Caco-2 (cell line): Measurements from ENCODE around the gene RBM18. TPM values are rescaled to one million over a fixed set of nuclear protein-coding genes. Genes with fewer than 3 reads are reported as not detected.
A peak's percentile ranks its signal among the peaks of the same experiment; 100 is the strongest.

Experiments used
- BruUV-seq: library from RNA; stranded (reverse); fragments of 400-500 nt; replicated peaks from 2 replicates; lab custom pipeline; 2021; lab: Mats Ljungman, UMichigan
- CTCF ChIA-PET: fragments of 300-600 bp; sonication (Branson Sonifier 250); formaldehyde crosslinking; loops from one replicate; lab custom pipeline; 2022; ENCODE audit warnings: antibody characterized with exemption; lab: Charles Lee
- POLR2A ChIA-PET: fragments of 300-600 bp; sonication (Branson Sonifier 250); formaldehyde crosslinking; loops from one replicate; lab custom pipeline; 2022; ENCODE audit warnings: antibody characterized with exemption; lab: Charles Lee
- DNase-seq, 2 experiments: peaks; one replicate each; pipeline versions ENCODE4 v3.0.0 to v3.0.0-alpha.2; 2020 to 2022
- H3K27me3 ChIP-seq: replicated peaks from 2 replicates; pipeline ENCODE4 v1.6.0; 2011; ENCODE audit warnings: low read length; ENCODE audit not compliant: control insufficient read depth, insufficient read depth
- H3K36me3 ChIP-seq: 2 replicates; pipeline ENCODE4 v1.5.1; 2011; ENCODE audit warnings: low read length; ENCODE audit not compliant: control insufficient read depth, insufficient read depth
- H3K4me1 ChIP-seq: fragments of 250-450 bp; sonication (Bioruptor Pico); 2 replicates; pipeline ENCODE4 v1.5.1; 2020; ENCODE audit warnings: mild to moderate bottlenecking
- H3K4me3 ChIP-seq: 2 replicates; pipeline ENCODE4 v1.5.1; 2011; ENCODE audit warnings: low read depth, mild to moderate bottlenecking, control low read depth, low read length
- H3K9me3 ChIP-seq: fragments of 250-450 bp; sonication (Bioruptor Pico); 2 replicates; pipeline ENCODE4 v1.5.1; 2020; ENCODE audit warnings: mild to moderate bottlenecking, moderate library complexity
- H3K27ac Mint-ChIP-seq: one replicate; pipeline ENCODE4 v1.8.0; 2022; ENCODE audit warnings: mixed read lengths; ENCODE audit not compliant: unreplicated experiment
- H3K27me3 Mint-ChIP-seq: one replicate; pipeline ENCODE4 v1.8.0; 2022; ENCODE audit warnings: mixed read lengths; ENCODE audit not compliant: insufficient read depth, unreplicated experiment
- H3K36me3 Mint-ChIP-seq: one replicate; pipeline ENCODE4 v1.8.0; 2022; ENCODE audit warnings: mild to moderate bottlenecking, mixed read lengths; ENCODE audit not compliant: insufficient read depth, unreplicated experiment
- H3K4me1 Mint-ChIP-seq: one replicate; pipeline ENCODE4 v1.8.0; 2022; ENCODE audit warnings: low read depth, mixed read lengths; ENCODE audit not compliant: unreplicated experiment
- H3K4me3 Mint-ChIP-seq: one replicate; pipeline ENCODE4 v1.8.0; 2022; ENCODE audit warnings: mild to moderate bottlenecking, moderate library complexity, mixed read lengths; ENCODE audit not compliant: unreplicated experiment
- H3K9me3 Mint-ChIP-seq: one replicate; pipeline ENCODE4 v1.8.0; 2022; ENCODE audit warnings: mixed read lengths; ENCODE audit not compliant: unreplicated experiment
- intact Hi-C: fragments of 100-400 bp; cut with micrococcal nuclease; formaldehyde crosslinking; loops from one replicate; pipeline ENCODE4 v1.10.0; 2022; ENCODE audit not compliant: unreplicated experiment
- total RNA-seq: library from RNA; stranded (reverse); gene quantifications from 2 replicates; pipeline ENCODE4 v1.2.3, GENCODE V29; 2022
- TF ChIP-seq, protein P1 (sequence below), 2 experiments: fragments of 200-600 bp in 1 of 2; IDR thresholded peaks; 1 replicate in 1 of 2; 2 replicates in 1 of 2; pipeline versions ENCODE4 v1.5.1 to v1.8.0; 2011 to 2022; ENCODE audit warnings: antibody characterized with exemption in 1 of 2, control low read depth in 1 of 2, inconsistent platforms in 1 of 2, low read depth in 1 of 2, low read length in 1 of 2, mild to moderate bottlenecking in 1 of 2, moderate library complexity in 1 of 2; ENCODE audit not compliant: insufficient read depth in 1 of 2, severe bottlenecking in 1 of 2, unreplicated experiment in 1 of 2

The RBM18 gene
- total RNA-seq, 1 experiment from 2014 or later: 20.6 TPM

DNA sequence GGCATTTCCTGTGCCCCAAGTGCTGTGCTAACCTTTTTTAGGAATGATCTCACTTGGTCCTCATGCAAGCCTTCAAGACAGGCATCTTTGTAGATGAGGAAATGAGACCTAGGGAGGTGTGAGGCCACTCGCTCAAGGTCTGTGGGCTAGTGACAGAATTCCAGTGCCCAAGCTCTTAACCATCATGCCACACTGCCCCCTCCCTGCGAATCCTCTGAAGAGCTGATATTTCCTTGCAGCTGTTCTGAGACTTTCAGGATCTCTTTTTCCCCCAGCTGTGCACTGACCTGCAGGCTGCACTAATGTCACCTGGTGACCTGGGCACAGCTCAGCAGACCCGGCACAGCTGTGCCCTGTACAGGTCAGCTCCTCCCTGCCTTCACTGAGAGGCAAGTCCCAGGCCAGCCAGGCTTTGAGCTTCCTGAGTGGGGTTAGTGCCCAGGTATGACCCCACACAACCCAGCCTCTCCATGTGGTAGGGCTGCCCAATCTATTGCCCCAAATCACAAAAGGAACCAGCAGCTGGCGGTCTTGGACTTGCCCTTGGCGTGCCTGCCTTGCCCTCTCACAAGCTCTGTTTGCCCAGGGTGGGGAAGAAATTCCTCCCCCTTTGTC is 72.3 kb downstream of the RBM18 start:
- Mint-ChIP-seq H3K27ac (no peak overlapping the region), H3K36me3 (no peaks in the 10 kb centered on the region), H3K9me3 (no peaks in the 10 kb centered on the region), H3K4me1 (peaks cover 5% of the 10 kb centered on the region), H3K4me3 (no peak overlapping the region), H3K27me3 (no peaks in the 10 kb centered on the region)
- intact Hi-C loops: loop anchor here (1.0 kb wide), 1 partner anchor 67 kb away; no protein-coding TSS in a partner anchor
- Histone ChIP-seq H3K4me3 (no peak overlapping the region), H3K9me3 (no peaks in the 10 kb centered on the region), H3K4me1 (peaks cover 2% of the 10 kb centered on the region; the same call in 1 of the 2 replicates), H3K36me3 (no peaks in the 10 kb centered on the region), H3K27me3 (no peaks in the 10 kb centered on the region)
- ChIA-PET CTCF (interaction anchor here (0.6 to 1.8 kb wide), 6 partner anchors 22 to 173 kb away, joined by 3 to 15 read pairs (median 4); no protein-coding TSS in a partner anchor), POLR2A (interaction anchor here (0.5 kb wide), 1 partner anchor 108 kb away, joined by 3 read pairs; no protein-coding TSS in a partner anchor)
- BruUV-seq: no TSS peak
- TF ChIP-seq, protein P1, sequence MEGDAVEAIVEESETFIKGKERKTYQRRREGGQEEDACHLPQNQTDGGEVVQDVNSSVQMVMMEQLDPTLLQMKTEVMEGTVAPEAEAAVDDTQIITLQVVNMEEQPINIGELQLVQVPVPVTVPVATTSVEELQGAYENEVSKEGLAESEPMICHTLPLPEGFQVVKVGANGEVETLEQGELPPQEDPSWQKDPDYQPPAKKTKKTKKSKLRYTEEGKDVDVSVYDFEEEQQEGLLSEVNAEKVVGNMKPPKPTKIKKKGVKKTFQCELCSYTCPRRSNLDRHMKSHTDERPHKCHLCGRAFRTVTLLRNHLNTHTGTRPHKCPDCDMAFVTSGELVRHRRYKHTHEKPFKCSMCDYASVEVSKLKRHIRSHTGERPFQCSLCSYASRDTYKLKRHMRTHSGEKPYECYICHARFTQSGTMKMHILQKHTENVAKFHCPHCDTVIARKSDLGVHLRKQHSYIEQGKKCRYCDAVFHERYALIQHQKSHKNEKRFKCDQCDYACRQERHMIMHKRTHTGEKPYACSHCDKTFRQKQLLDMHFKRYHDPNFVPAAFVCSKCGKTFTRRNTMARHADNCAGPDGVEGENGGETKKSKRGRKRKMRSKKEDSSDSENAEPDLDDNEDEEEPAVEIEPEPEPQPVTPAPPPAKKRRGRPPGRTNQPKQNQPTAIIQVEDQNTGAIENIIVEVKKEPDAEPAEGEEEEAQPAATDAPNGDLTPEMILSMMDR (IDR thresholded peaks at IDR 0.05; ENCODE audit: insufficient read depth in 1 of 2, low read depth in 1 of 2, low read length in 1 of 2, severe bottlenecking in 1 of 2, unreplicated experiment in 1 of 2): peak in 1 of 2 experiments; percentile 21
- DNase-seq: no peak

DNA sequence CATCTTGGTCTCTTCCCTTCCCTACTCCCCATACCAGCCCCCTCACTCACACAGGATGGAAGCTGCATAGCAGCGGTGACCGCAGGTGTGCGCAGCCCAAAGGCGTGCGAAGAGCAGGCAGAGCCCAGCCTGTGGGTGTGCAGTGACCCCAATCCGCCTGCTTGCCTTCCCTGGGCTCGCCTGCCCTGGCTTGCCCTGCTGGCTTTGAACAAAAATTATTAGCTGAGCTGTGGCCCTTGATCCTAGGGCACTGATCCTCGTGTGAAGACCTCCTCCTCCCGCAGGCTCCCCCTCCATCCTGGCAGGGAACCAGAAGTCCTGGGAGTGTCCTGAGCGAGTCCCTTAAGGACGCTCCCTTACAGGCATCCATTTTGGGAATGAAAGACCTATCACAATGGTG is 73.1 kb downstream of the RBM18 start:
- no peaks in the 10 kb centered on the region for H3K36me3 ChIP-seq
- no peak for DNase-seq
- no peaks in the 10 kb centered on the region for H3K9me3 ChIP-seq
- no TSS peak for BruUV-seq
- Mint-ChIP-seq H3K36me3 (no peaks in the 10 kb centered on the region), H3K9me3 (no peaks in the 10 kb centered on the region), H3K4me1 (no peaks in the 10 kb centered on the region), H3K27ac (no peak overlapping the region), H3K27me3 (no peaks in the 10 kb centered on the region), H3K4me3 (no peak overlapping the region)
- TF ChIP-seq, protein P1 (IDR thresholded peaks at IDR 0.05; ENCODE audit: insufficient read depth in 1 of 2, low read depth in 1 of 2, low read length in 1 of 2, severe bottlenecking in 1 of 2, unreplicated experiment in 1 of 2): no peak
- intact Hi-C loops: no loop called here
- no peak overlapping the region for H3K4me3 ChIP-seq
- ChIA-PET CTCF (interaction anchor here (1.1 to 1.8 kb wide), 4 partner anchors 22 to 159 kb away, joined by 4 to 15 read pairs (median 6); no protein-coding TSS in a partner anchor), POLR2A (no interaction called here)
- H3K27me3 ChIP-seq: no peaks in the 10 kb centered on the region
- no peaks in the 10 kb centered on the region for H3K4me1 ChIP-seq

DNA sequence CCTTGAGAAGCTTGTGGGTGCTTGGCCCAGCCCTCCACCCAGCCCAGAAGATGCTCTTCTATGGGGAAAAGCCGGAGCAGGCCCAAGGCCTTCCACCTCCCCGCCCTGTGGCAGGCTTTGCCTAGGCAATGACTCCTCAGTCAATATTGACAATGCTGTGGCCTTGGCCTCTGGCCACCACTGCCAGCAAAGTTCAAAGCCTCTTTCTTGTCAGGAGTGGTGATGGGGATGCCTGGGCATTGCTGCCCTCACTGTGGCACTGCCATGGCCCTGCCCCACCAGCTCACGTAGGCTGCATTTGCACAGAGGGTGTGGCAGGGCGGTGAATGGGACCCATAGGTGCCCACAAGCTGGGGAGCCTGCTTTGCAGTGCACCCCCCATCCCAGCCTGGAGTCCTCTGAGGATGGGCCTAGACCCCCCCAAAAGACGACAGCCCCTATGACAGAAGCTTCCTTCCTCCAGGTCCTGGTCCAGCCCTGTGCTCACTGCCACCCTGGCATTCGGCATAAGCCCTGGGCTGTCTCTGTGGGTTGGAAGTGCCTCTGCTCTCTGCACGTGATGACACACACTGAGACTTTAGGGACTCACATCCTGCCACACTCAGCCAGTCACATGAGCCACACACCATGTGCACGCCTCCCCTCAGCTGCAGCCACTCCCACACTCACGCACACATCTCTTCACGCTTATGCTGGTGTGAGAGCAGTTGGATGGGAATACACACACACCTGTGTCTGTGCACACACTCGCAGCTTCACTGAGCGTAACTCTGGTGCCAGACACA is 73.9 kb downstream of the RBM18 start:
- no peaks in the 10 kb centered on the region for H3K4me1 Mint-ChIP-seq
- Histone ChIP-seq H3K4me3 (no peak overlapping the region), H3K4me1 (no peaks in the 10 kb centered on the region), H3K27me3 (no peaks in the 10 kb centered on the region), H3K9me3 (no peaks in the 10 kb centered on the region), H3K36me3 (no peaks in the 10 kb centered on the region)
- no peak overlapping the region for H3K4me3 Mint-ChIP-seq
- no peaks in the 10 kb centered on the region for H3K36me3 Mint-ChIP-seq
- CTCF ChIA-PET: interaction anchor here (1.8 kb wide), 1 partner anchor 66 kb away, joined by 15 read pairs; no protein-coding TSS in a partner anchor
- no peak overlapping the region for H3K27ac Mint-ChIP-seq
- POLR2A ChIA-PET: no interaction called here
- intact Hi-C loops: no loop called here
- no peaks in the 10 kb centered on the region for H3K9me3 Mint-ChIP-seq
- TF ChIP-seq, protein P1 (IDR thresholded peaks at IDR 0.05; ENCODE audit: insufficient read depth in 1 of 2, low read depth in 1 of 2, low read length in 1 of 2, severe bottlenecking in 1 of 2, unreplicated experiment in 1 of 2): no peak
- H3K27me3 Mint-ChIP-seq: no peaks in the 10 kb centered on the region
- no TSS peak for BruUV-seq
- no peak for DNase-seq
